Psoas muscle (tissue), 8 donors: ENCODE measurements around the gene CXCL5. TPM values are rescaled to one million over a fixed set of nuclear protein-coding genes. Genes with fewer than 3 reads are reported as not detected.

Experiments
- ATAC-seq, 4 donors: fragments of 200-7000 bp; cut with Tn5 transposase; one replicate each; pipeline ENCODE4 v1.9.1; 2020; ENCODE audit warnings: moderate library complexity in 3 of 4, mild to moderate bottlenecking in 2 of 4
- DNase-seq, 2 donors: peaks; one replicate each; pipeline ENCODE4 v3.0.0-alpha.2; 2020
- H3K27ac ChIP-seq: fragments of 200-600 bp; one replicate; pipeline ENCODE4 v1.8.0; 2022
- H3K27me3 ChIP-seq, 3 donors: fragments of 200-600 bp in 1 of 3; one replicate each; pipeline versions ENCODE4 v1.6.1 to v1.8.0; 2013 to 2022; ENCODE audit warnings: low read length in 2 of 3, mild to moderate bottlenecking in 2 of 3, moderate library complexity in 1 of 3; ENCODE audit not compliant: insufficient read depth in 3 of 3
- H3K36me3 ChIP-seq, 2 donors: fragments of 200-600 bp in 1 of 2; one replicate each; pipeline versions ENCODE4 v1.6.1 to v1.8.0; 2013 to 2022; ENCODE audit warnings: low read depth in 1 of 2, mild to moderate bottlenecking in 1 of 2, moderate library complexity in 1 of 2; ENCODE audit not compliant: insufficient read depth in 1 of 2
- H3K4me1 ChIP-seq: fragments of 200-600 bp; one replicate; pipeline ENCODE4 v1.8.0; 2022
- H3K4me3 ChIP-seq: fragments of 200-600 bp; one replicate; pipeline ENCODE4 v1.8.0; 2022; ENCODE audit warnings: mild to moderate bottlenecking
- H3K9me3 ChIP-seq: fragments of 200-600 bp; one replicate; pipeline ENCODE4 v1.8.0; 2022
- CTCF ChIP-seq: fragments of 200-600 bp; IDR thresholded peaks from one replicate; pipeline ENCODE4 v1.8.0; 2022; ENCODE audit warnings: antibody characterized with exemption
- whole genome bisulfite sequencing, 3 donors: extraction: QIAGEN DNeasy Blood & Tissue Kit; methylation state at CpG; one replicate each; pipeline versions ENCODE4 v1.1.6 to v1.1.7; 2013; 5-methylcytosine and 5-hydroxymethylcytosine counted together
- intact Hi-C, 2 donors: fragments of 100-400 bp; cut with DNase I; formaldehyde crosslinking; loops; one replicate each; pipeline versions ENCODE4 v1.11.0 to v1.14.2; 2022
- polyA plus RNA-seq, 3 donors: library from polyadenylated mRNA; stranded (reverse); fragments of 200-250 nt; gene quantifications; one replicate each; pipeline ENCODE4 v1.2.3, GENCODE V29; 2013
- total RNA-seq, 4 donors: library from RNA; stranded (reverse); fragmentation: NEBNext Ultra II Directional in 2 of 4; extraction: Animal tissue kit (Norgen Biotek cat#: 25700) in 2 of 4; gene quantifications; one replicate each; pipeline versions ENCODE4 v1.2.1 to v1.2.4, GENCODE V29; 2021 to 2023
- donor health status: healthy with polysubstance abuse.
- donor health status: DM: no; HTN: no; CAD: no; lungs with moderate emphysema.
- donor health status: Bipolar disorder and iron deficiency.
- donor health status: healthy.
- donor health status: DM: yes; HTN: yes; CAD: no.
- donor health status: DM: no; HTN: no; CAD: no.
- donor health status: DM: no; HTN: no; CAD: no.
- donor health status: DM: yes; HTN: yes; CAD: no.

CXCL5 gene
- total and polyA plus RNA-seq, 7 donors, result 0.03 to 0.52 (median 0.08) TPM

DNA sequence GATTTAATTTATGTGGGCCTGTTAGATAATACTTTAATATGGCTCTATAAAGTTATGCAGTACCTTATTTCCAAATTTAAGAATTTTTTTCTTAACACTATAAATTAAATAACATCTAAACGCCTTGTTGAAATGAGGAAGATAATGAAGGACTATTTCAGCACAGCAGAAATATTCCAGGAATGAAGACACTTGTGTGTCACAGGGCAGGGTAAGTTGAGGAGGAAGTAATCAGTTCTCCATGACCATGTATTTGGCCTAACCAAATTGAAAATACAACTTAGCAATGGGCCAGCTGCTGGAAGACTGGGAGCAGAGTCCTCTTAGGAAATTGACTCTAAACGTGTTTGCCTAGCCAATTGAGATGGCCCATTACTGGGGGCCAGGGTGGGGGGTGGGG, 23.1 kb upstream of the CXCL5 start:
- no peak for DNase-seq
- intact Hi-C loops, result no loop called here
- no peak overlapping the region for H3K4me3 ChIP-seq
- 28 to 41% (median 40%) methylated on average over 2 of the region's 2 CpGs for WGBS, 3 donors
- H3K27ac ChIP-seq, result no peak overlapping the region
- ATAC-seq, result no peak
- no peaks in the 10 kb centered on the region for H3K9me3 ChIP-seq
- H3K36me3 ChIP-seq, result no peaks in the 10 kb centered on the region
- H3K4me1 ChIP-seq, result no peaks in the 10 kb centered on the region
- H3K27me3 ChIP-seq, result no peaks in the 10 kb centered on the region
- TF ChIP-seq CTCF, result no peak

DNA sequence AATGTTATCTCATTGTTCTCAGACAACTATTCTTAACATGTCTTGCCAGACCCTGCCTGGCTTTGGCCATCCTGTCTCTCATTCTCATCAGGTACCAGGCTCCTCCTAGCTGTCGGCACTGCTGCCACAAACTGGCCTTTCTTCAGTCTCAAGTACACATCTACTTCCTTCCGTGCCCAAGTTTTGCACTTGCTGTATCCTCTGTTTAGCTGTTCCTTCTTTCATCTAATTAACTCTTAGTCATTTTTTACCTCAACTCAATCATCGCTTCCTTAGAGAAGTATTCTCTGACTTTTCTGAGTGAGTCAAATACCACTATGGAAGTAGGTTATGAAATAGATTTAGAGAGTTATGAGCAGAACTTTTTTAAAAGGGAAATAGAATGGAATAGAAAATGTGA, 20.3 kb upstream of the CXCL5 start:
- no peak overlapping the region for H3K27ac ChIP-seq

DNA sequence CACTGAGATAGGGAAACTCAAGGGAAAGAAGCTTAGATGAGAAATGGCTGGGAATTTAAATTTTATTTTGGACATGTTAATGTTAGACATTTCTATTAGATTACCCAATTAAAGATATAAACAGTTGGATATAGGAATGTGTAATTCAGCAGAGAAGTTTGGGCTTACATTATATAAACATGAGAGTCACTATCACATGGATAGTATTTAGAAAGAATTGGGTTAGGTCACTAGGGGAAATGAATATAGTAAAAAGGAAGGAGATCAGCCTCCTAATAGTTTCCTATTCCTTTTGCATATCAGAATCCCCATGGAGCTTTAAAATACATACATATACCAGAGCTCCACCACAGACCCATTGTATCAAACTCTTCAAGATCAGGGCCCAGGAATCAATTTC, 19.6 kb upstream of the CXCL5 start:
- ATAC-seq (no peak), DNase-seq (no peak)
- Histone ChIP-seq H3K4me3 (no peak overlapping the region), H3K27me3 (no peaks in the 10 kb centered on the region), H3K36me3 (no peaks in the 10 kb centered on the region), H3K4me1 (no peaks in the 10 kb centered on the region), H3K9me3 (no peaks in the 10 kb centered on the region), H3K27ac (no peak overlapping the region)
- intact Hi-C loops, result no loop called here
- no peak for TF ChIP-seq CTCF

More for the DNA sequence above, 20.3 kb upstream of the CXCL5 start:
- no peak for ATAC-seq
- TF ChIP-seq CTCF, result no peak
- no peaks in the 10 kb centered on the region for H3K36me3 ChIP-seq
- H3K4me3 ChIP-seq, result no peak overlapping the region
- intact Hi-C loops, result no loop called here
- no peaks in the 10 kb centered on the region for H3K4me1 ChIP-seq
- no peaks in the 10 kb centered on the region for H3K9me3 ChIP-seq
- 73 to 77% (median 74%) methylated on average over 3 of the region's 3 CpGs for WGBS, 3 donors
- H3K27me3 ChIP-seq, result no peaks in the 10 kb centered on the region
- no peak for DNase-seq

- no peak overlapping the region for H3K4me3 ChIP-seq
- H3K4me1 ChIP-seq, result no peaks in the 10 kb centered on the region
- H3K27me3 ChIP-seq, result no peaks in the 10 kb centered on the region
- H3K9me3 ChIP-seq, result no peaks in the 10 kb centered on the region
- H3K27ac ChIP-seq, result no peak overlapping the region
- ATAC-seq (no peak), DNase-seq (no peak)
- 50 to 70% (median 65%) methylated on average over 1 of the region's 1 CpG for WGBS, 3 donors
- intact Hi-C loops, result no loop called here
- TF ChIP-seq CTCF, result no peak
- H3K36me3 ChIP-seq, result no peaks in the 10 kb centered on the region
These were observed 17.6 kb upstream of the CXCL5 start for GRCh38 chr4:74016068-74016467.

GRCh38 chr4:74015126-74015780, 16.8 kb upstream of the CXCL5 start:
- no peak overlapping the region for H3K4me3 ChIP-seq
- intact Hi-C loops, result no loop called here
- no peaks in the 10 kb centered on the region for H3K36me3 ChIP-seq
- 77 to 87% (median 86%) methylated on average over 3 of the region's 3 CpGs for WGBS, 3 donors
- no peak overlapping the region for H3K27ac ChIP-seq
- no peak for TF ChIP-seq CTCF
- DNase-seq (no peak), ATAC-seq (no peak)
- no peaks in the 10 kb centered on the region for H3K27me3 ChIP-seq
- no peaks in the 10 kb centered on the region for H3K9me3 ChIP-seq
- no peaks in the 10 kb centered on the region for H3K4me1 ChIP-seq
